Activated CD8-positive, alpha-beta memory T cell treated with anti-CD3 and anti-CD28 coated beads, Interleukin-2, amount 10 ng/mL, durations not matched to agents 7 days and 5 days (primary cell): ENCODE measurements around the gene ATOX1. TPM values are rescaled to one million over a fixed set of nuclear protein-coding genes. Genes with fewer than 3 reads are reported as not detected.

Source experiments
- ATAC-seq: fragments of 150-1000 bp; cut with Tn5 transposase; one replicate; pipeline ENCODE4 v1.10.0; 2021; ENCODE audit warnings: moderate library complexity
- CTCF ChIA-PET: fragments of 350-600 bp; sonication (Branson Sonifier 250); formaldehyde crosslinking; loops from one replicate; lab custom pipeline; 2021; ENCODE audit warnings: antibody characterized with exemption; lab: Charles Lee
- DNase-seq: peaks from one replicate; pipeline ENCODE4 v3.0.0-alpha.2; 2020
- H3K27ac Mint-ChIP-seq: one replicate; pipeline ENCODE4 v1.8.0; 2021; ENCODE audit warnings: mild to moderate bottlenecking, mixed read lengths
- H3K27me3 Mint-ChIP-seq: one replicate; pipeline ENCODE4 v1.8.0; 2021; ENCODE audit warnings: mixed read lengths
- H3K36me3 Mint-ChIP-seq: one replicate; pipeline ENCODE4 v1.8.0; 2021; ENCODE audit warnings: mild to moderate bottlenecking, mixed read lengths
- H3K4me1 Mint-ChIP-seq: one replicate; pipeline ENCODE4 v1.8.0; 2021; ENCODE audit warnings: mixed read lengths
- H3K4me3 Mint-ChIP-seq: one replicate; pipeline ENCODE4 v1.8.0; 2021; ENCODE audit warnings: mild to moderate bottlenecking, moderate library complexity, mixed read lengths
- H3K9me3 Mint-ChIP-seq: one replicate; pipeline ENCODE4 v1.8.0; 2022; ENCODE audit warnings: low read depth, mixed read lengths
- total RNA-seq, 2 experiments: library from RNA; stranded (reverse); gene quantifications; one replicate each; pipeline ENCODE4 v1.2.3, GENCODE V29; 2021

ATOX1 gene
- total RNA-seq, 2 experiments from 2014 or later: 72.6 to 78.1 TPM

- ATAC-seq (peak; percentile 15), DNase-seq (no peak)
- CTCF ChIA-PET: interaction anchor here (1.2 to 6.1 kb wide), 9 partner anchors 9 to 99 kb away, joined by 3 to 33 read pairs (median 5); partner anchors contain the start of gene G3BP1
- Mint-ChIP-seq H3K4me1 (peaks cover 31% of the 10 kb centered on the region), H3K36me3 (peaks cover 7% of the 10 kb centered on the region), H3K27ac (peak overlapping the region; percentile 87), H3K27me3 (no peaks in the 10 kb centered on the region), H3K4me3 (peak overlapping the region; percentile 90), H3K9me3 (no peaks in the 10 kb centered on the region)
Measured at GRCh38 chr5:151757233-151758140, 944 bp downstream of the ATOX1 start.

GRCh38 chr5:151755383-151755782 is 3.0 kb downstream of the ATOX1 start:
- CTCF ChIA-PET: interaction anchor here (1.3 to 6.1 kb wide), 3 partner anchors 11 to 16 kb away, joined by 6 to 33 read pairs (median 6); partner anchors contain the start of gene G3BP1

GRCh38 chr5:151751593-151751992 is 6.8 kb downstream of the ATOX1 start:
- CTCF ChIA-PET: interaction anchor here (1.0 to 3.7 kb wide), 5 partner anchors 11 to 97 kb away, joined by 3 to 15 read pairs (median 4); partner anchors contain the start of gene G3BP1
- Mint-ChIP-seq H3K27ac (no peak overlapping the region), H3K36me3 (peaks cover 15% of the 10 kb centered on the region), H3K27me3 (no peaks in the 10 kb centered on the region), H3K4me1 (peaks cover 43% of the 10 kb centered on the region), H3K4me3 (no peak overlapping the region), H3K9me3 (no peaks in the 10 kb centered on the region)
- DNase-seq: no peak
- ATAC-seq: no peak

More at GRCh38 chr5:151755383-151755782, 3.0 kb downstream of the ATOX1 start:
- Mint-ChIP-seq H3K27ac (no peak overlapping the region), H3K4me1 (peaks cover 35% of the 10 kb centered on the region), H3K9me3 (no peaks in the 10 kb centered on the region), H3K36me3 (peaks cover 10% of the 10 kb centered on the region), H3K4me3 (no peak overlapping the region), H3K27me3 (no peaks in the 10 kb centered on the region)
- ATAC-seq (no peak), DNase-seq (no peak)

GRCh38 chr5:151751091-151751490 is 7.3 kb downstream of the ATOX1 start:
- Mint-ChIP-seq H3K9me3 (no peaks in the 10 kb centered on the region), H3K36me3 (peaks cover 16% of the 10 kb centered on the region), H3K4me1 (peaks cover 43% of the 10 kb centered on the region), H3K4me3 (no peak overlapping the region), H3K27me3 (no peaks in the 10 kb centered on the region), H3K27ac (no peak overlapping the region)
- ATAC-seq (no peak), DNase-seq (no peak)
- CTCF ChIA-PET: interaction anchor here (0.7 to 3.7 kb wide), 4 partner anchors 20 to 1193 kb away, joined by 3 to 15 read pairs (median 3); partner anchors contain the start of gene G3BP1

- Mint-ChIP-seq H3K9me3 (no peaks in the 10 kb centered on the region), H3K27ac (peak overlapping the region; percentile 73), H3K4me1 (peaks cover 46% of the 10 kb centered on the region), H3K27me3 (no peaks in the 10 kb centered on the region), H3K36me3 (peaks cover 17% of the 10 kb centered on the region), H3K4me3 (no peak overlapping the region)
- ATAC-seq (no peak), DNase-seq (no peak)
- CTCF ChIA-PET: interaction anchor here (0.7 to 3.7 kb wide), 4 partner anchors 21 to 303 kb away, joined by 3 to 15 read pairs (median 4); partner anchors contain the start of genes G3BP1 and SLC36A1
Measured at GRCh38 chr5:151750121-151750520, 8.3 kb downstream of the ATOX1 start.

- peaks cover 53% of the 10 kb centered on the region for H3K4me1 Mint-ChIP-seq
- CTCF ChIA-PET: interaction anchor here (0.8 to 7.6 kb wide), 3 partner anchors 11 to 87 kb away, joined by 6 to 72 read pairs (median 38); partner anchors contain the start of gene G3BP1
Measured at GRCh38 chr5:151745071-151745705, 13.2 kb downstream of the ATOX1 start.

GRCh38 chr5:151743530-151743929 is 14.9 kb downstream of the ATOX1 start:
- no peak for DNase-seq
- ATAC-seq: no peak
- CTCF ChIA-PET: interaction anchor here (2.3 to 7.6 kb wide), 4 partner anchors 23 to 85 kb away, joined by 6 to 72 read pairs (median 31); partner anchors contain the start of gene G3BP1
- peaks cover 40% of the 10 kb centered on the region for H3K4me1 Mint-ChIP-seq
- no peak overlapping the region for H3K4me3 Mint-ChIP-seq
- H3K27ac Mint-ChIP-seq: no peak overlapping the region
- H3K27me3 Mint-ChIP-seq: no peaks in the 10 kb centered on the region
- no peaks in the 10 kb centered on the region for H3K9me3 Mint-ChIP-seq
- peaks cover 20% of the 10 kb centered on the region for H3K36me3 Mint-ChIP-seq

More at GRCh38 chr5:151745071-151745705, 13.2 kb downstream of the ATOX1 start:
- DNase-seq (peak; percentile 83), ATAC-seq (peak; percentile 79)
- Mint-ChIP-seq H3K36me3 (peaks cover 20% of the 10 kb centered on the region), H3K27me3 (no peaks in the 10 kb centered on the region), H3K9me3 (no peaks in the 10 kb centered on the region), H3K4me3 (peak overlapping the region; percentile 43), H3K27ac (peak overlapping the region; percentile 90)

GRCh38 chr5:151742870-151743294 is 15.5 kb downstream of the ATOX1 start:
- H3K9me3 Mint-ChIP-seq: no peaks in the 10 kb centered on the region
- no peak overlapping the region for H3K27ac Mint-ChIP-seq
- H3K4me3 Mint-ChIP-seq: no peak overlapping the region
- no peak for DNase-seq
- no peaks in the 10 kb centered on the region for H3K27me3 Mint-ChIP-seq
- no peak for ATAC-seq
- peaks cover 21% of the 10 kb centered on the region for H3K36me3 Mint-ChIP-seq
- CTCF ChIA-PET: interaction anchor here (1.3 to 7.6 kb wide), 6 partner anchors 22 to 90 kb away, joined by 3 to 72 read pairs (median 16); partner anchors contain the start of gene G3BP1
- peaks cover 36% of the 10 kb centered on the region for H3K4me1 Mint-ChIP-seq

GRCh38 chr5:151741678-151742423 is 16.6 kb downstream of the ATOX1 start:
- CTCF ChIA-PET: interaction anchor here (1.1 to 7.6 kb wide), 14 partner anchors 7 to 401 kb away, joined by 3 to 72 read pairs (median 6); partner anchors contain the start of genes ATOX1 and G3BP1
- H3K27ac Mint-ChIP-seq: no peak overlapping the region
- DNase-seq: no peak
- H3K27me3 Mint-ChIP-seq: no peaks in the 10 kb centered on the region
- peaks cover 19% of the 10 kb centered on the region for H3K36me3 Mint-ChIP-seq
- peaks cover 32% of the 10 kb centered on the region for H3K4me1 Mint-ChIP-seq
- H3K4me3 Mint-ChIP-seq: no peak overlapping the region
- no peak for ATAC-seq
- H3K9me3 Mint-ChIP-seq: no peaks in the 10 kb centered on the region

GRCh38 chr5:151740958-151741373 is 17.5 kb downstream of the ATOX1 start:
- no peak overlapping the region for H3K27ac Mint-ChIP-seq
- ATAC-seq (no peak), DNase-seq (no peak)
- CTCF ChIA-PET: interaction anchor here (0.7 to 7.6 kb wide), 18 partner anchors 8 to 402 kb away, joined by 3 to 72 read pairs (median 6); partner anchors contain the start of genes ATOX1, G3BP1 and SLC36A1
- H3K4me1 Mint-ChIP-seq: peaks cover 24% of the 10 kb centered on the region
- H3K27me3 Mint-ChIP-seq: no peaks in the 10 kb centered on the region
- no peaks in the 10 kb centered on the region for H3K9me3 Mint-ChIP-seq
- H3K4me3 Mint-ChIP-seq: no peak overlapping the region
- peaks cover 15% of the 10 kb centered on the region for H3K36me3 Mint-ChIP-seq

GRCh38 chr5:151740336-151740942 is 18.0 kb downstream of the ATOX1 start:
- H3K36me3 Mint-ChIP-seq: peaks cover 15% of the 10 kb centered on the region
- H3K9me3 Mint-ChIP-seq: no peaks in the 10 kb centered on the region
- ATAC-seq (peak; percentile 63), DNase-seq (peak; percentile 65)
- H3K27ac Mint-ChIP-seq: no peak overlapping the region
- peaks cover 18% of the 10 kb centered on the region for H3K4me1 Mint-ChIP-seq
- no peaks in the 10 kb centered on the region for H3K27me3 Mint-ChIP-seq
- CTCF ChIA-PET: interaction anchor here (0.7 to 7.6 kb wide), 20 partner anchors 9 to 1180 kb away, joined by 3 to 72 read pairs (median 6); partner anchors contain the start of genes ATOX1, G3BP1 and SLC36A1
- no peak overlapping the region for H3K4me3 Mint-ChIP-seq

- DNase-seq (no peak), ATAC-seq (no peak)
- H3K4me1 Mint-ChIP-seq: peaks cover 13% of the 10 kb centered on the region
- no peak overlapping the region for H3K27ac Mint-ChIP-seq
- no peak overlapping the region for H3K4me3 Mint-ChIP-seq
- no peaks in the 10 kb centered on the region for H3K27me3 Mint-ChIP-seq
- H3K9me3 Mint-ChIP-seq: no peaks in the 10 kb centered on the region
- H3K36me3 Mint-ChIP-seq: peaks cover 14% of the 10 kb centered on the region
- CTCF ChIA-PET: interaction anchor here (0.7 to 7.6 kb wide), 15 partner anchors 9 to 1180 kb away, joined by 3 to 72 read pairs (median 6); partner anchors contain the start of genes ATOX1, G3BP1 and SLC36A1
Measured at GRCh38 chr5:151739939-151740335, 18.5 kb downstream of the ATOX1 start.
